IMR-90 (cell line): ENCODE data around the gene DDX39A. TPM values are rescaled to one million over a fixed set of nuclear protein-coding genes. Genes with fewer than 3 reads are reported as not detected.

Experiments
- ATAC-seq: fragments of 200-7000 bp; cut with Tn5 transposase; 2 replicates; pipeline ENCODE4 v1.9.1; 2020; ENCODE audit warnings: low read depth, mild to moderate bottlenecking, moderate library complexity
- BruUV-seq: library from RNA; stranded (reverse); fragments of 400-500 nt; replicated peaks from 2 replicates; lab custom pipeline; 2021; lab: Mats Ljungman, UMichigan
- CTCF ChIA-PET: fragments of 300-600 bp; formaldehyde crosslinking; extraction: SDS; loops from one replicate; lab custom pipeline; 2021; ENCODE audit warnings: antibody characterized with exemption; lab: Yijun Ruan, JAX
- POLR2A ChIA-PET: fragments of 300-600 bp; sonication (Branson Sonifier 250); formaldehyde crosslinking; loops from one replicate; lab custom pipeline; 2022; ENCODE audit warnings: antibody characterized with exemption; ENCODE audit not compliant: unreplicated experiment; lab: Charles Lee
- DNase-seq: peaks from one replicate; pipeline ENCODE4 v3.0.0; 2013
- H2AFZ ChIP-seq: replicated peaks from 2 replicates; pipeline ENCODE3; 2013; ENCODE audit warnings: low read length, mild to moderate bottlenecking; ENCODE audit not compliant: poor library complexity
- H2AK5ac ChIP-seq: 2 replicates; pipeline ENCODE4 v1.6.1; 2013; ENCODE audit warnings: low read depth, low read length, inconsistent platforms
- H2AK9ac ChIP-seq: replicated peaks from 2 replicates; pipeline ENCODE3; 2013; ENCODE audit warnings: mild to moderate bottlenecking, low read depth, low read length, moderate library complexity; ENCODE audit not compliant: poor library complexity
- H2BK120ac ChIP-seq: 2 replicates; pipeline ENCODE4 v1.6.1; 2013; ENCODE audit warnings: low read depth, low read length, inconsistent platforms
- H2BK15ac ChIP-seq: 3 replicates; pipeline ENCODE4 v1.6.1; 2013; ENCODE audit warnings: low read depth, low read length, inconsistent platforms
- H2BK20ac ChIP-seq: 2 replicates; pipeline ENCODE4 v1.6.1; 2013; ENCODE audit warnings: low read depth, mild to moderate bottlenecking, inconsistent platforms, low read length, moderate library complexity
- H2BK5ac ChIP-seq: 2 replicates; pipeline ENCODE4 v1.6.1; 2013; ENCODE audit warnings: mild to moderate bottlenecking, low read depth, low read length, inconsistent platforms; ENCODE audit not compliant: poor library complexity, severe bottlenecking
- H3K14ac ChIP-seq: replicated peaks from 2 replicates; pipeline ENCODE4 v1.6.1; 2013; ENCODE audit warnings: low read depth, low read length, inconsistent platforms
- H3K18ac ChIP-seq: 2 replicates; pipeline ENCODE4 v1.6.1; 2013; ENCODE audit warnings: low read depth, low read length, control low read depth
- H3K23ac ChIP-seq: 2 replicates; pipeline ENCODE4 v1.6.1; 2013; ENCODE audit warnings: low read depth, low read length, inconsistent platforms
- H3K27ac ChIP-seq: 2 replicates; pipeline ENCODE4 v1.5.1; 2013; ENCODE audit warnings: mild to moderate bottlenecking, control low read depth, low read length; ENCODE audit not compliant: insufficient read depth
- H3K27me3 ChIP-seq: 2 replicates; pipeline ENCODE4 v1.6.1; 2013; ENCODE audit warnings: low read length; ENCODE audit not compliant: control insufficient read depth, insufficient read depth
- H3K36me3 ChIP-seq: 2 replicates; pipeline ENCODE4 v1.6.1; 2013; ENCODE audit warnings: low read length, mixed read lengths; ENCODE audit not compliant: control insufficient read depth, insufficient read depth
- H3K4ac ChIP-seq: 2 replicates; pipeline ENCODE4 v1.6.1; 2013; ENCODE audit warnings: low read depth, low read length, inconsistent platforms
- H3K4me1 ChIP-seq: 2 replicates; pipeline ENCODE4 v1.6.1; 2013; ENCODE audit warnings: low read length, mixed read lengths; ENCODE audit not compliant: control insufficient read depth, insufficient read depth
- H3K4me2 ChIP-seq: 2 replicates; pipeline ENCODE4 v1.6.1; 2013; ENCODE audit warnings: low read depth, mild to moderate bottlenecking, control low read depth, low read length, moderate library complexity
- H3K4me3 ChIP-seq: 2 replicates; pipeline ENCODE4 v1.5.1; 2013; ENCODE audit warnings: low read depth, mild to moderate bottlenecking, control low read depth, low read length, moderate library complexity; ENCODE audit not compliant: insufficient read depth
- H3K56ac ChIP-seq: 2 replicates; pipeline ENCODE4 v1.6.1; 2013; ENCODE audit warnings: low read length, inconsistent platforms; ENCODE audit not compliant: insufficient read depth; ENCODE audit errors: extremely low read depth
- H3K79me1 ChIP-seq, 2 experiments: 2 replicates each; pipeline ENCODE4 v1.6.1; 2013; ENCODE audit warnings: low read length in 2 of 2, inconsistent platforms in 1 of 2, low read depth in 1 of 2
- H3K9ac ChIP-seq: 2 replicates; pipeline ENCODE4 v1.6.1; 2013; ENCODE audit warnings: low read depth, low read length, control low read depth
- H3K9me1 ChIP-seq: 2 replicates; pipeline ENCODE4 v1.6.1; 2013; ENCODE audit warnings: low read length, inconsistent platforms; ENCODE audit not compliant: insufficient read depth
- H3K9me3 ChIP-seq: 2 replicates; pipeline ENCODE4 v1.6.1; 2013; ENCODE audit warnings: low read length; ENCODE audit not compliant: control insufficient read depth, insufficient read depth
- H4K20me1 ChIP-seq: 2 replicates; pipeline ENCODE4 v1.6.1; 2013; ENCODE audit warnings: low read length, inconsistent platforms; ENCODE audit not compliant: insufficient read depth
- H4K5ac ChIP-seq: 2 replicates; pipeline ENCODE4 v1.6.1; 2013; ENCODE audit warnings: mild to moderate bottlenecking, low read depth, low read length, control low read depth
- H4K8ac ChIP-seq, 2 experiments: 2 replicates each; pipeline ENCODE4 v1.6.1; 2013; ENCODE audit warnings: low read depth in 2 of 2, low read length in 2 of 2, control low read depth in 1 of 2, inconsistent platforms in 1 of 2
- H4K91ac ChIP-seq: 2 replicates; pipeline ENCODE4 v1.6.1; 2013; ENCODE audit warnings: low read depth, low read length, inconsistent platforms; ENCODE audit not compliant: insufficient read depth
- MAZ ChIP-seq: IDR thresholded peaks from 2 replicates; pipeline ENCODE4 v1.6.1; 2012; ENCODE audit warnings: low read depth, mild to moderate bottlenecking, low read length, improper control_type of control experiment, moderate library complexity, borderline replicate concordance
- SMC3 ChIP-seq: fragments of 150-350 bp; IDR thresholded peaks from 2 replicates; pipeline ENCODE4 v1.6.1; 2016; ENCODE audit warnings: low read depth, mild to moderate bottlenecking, antibody characterized with exemption, low read length, moderate library complexity
- WGBS, 2 experiments: methylation state at CpG; one replicate each; pipeline versions ENCODE4 v1.1.5 to v1.1.7; 2013; ENCODE audit warnings: missing lambda C conversion rate in 2 of 2; ENCODE audit not compliant: insufficient read length in 1 of 2; ENCODE audit errors: extremely low coverage in 2 of 2; 5-methylcytosine and 5-hydroxymethylcytosine counted together
- dilution Hi-C: fragments of 300-500 bp; cut with HindIII; formaldehyde crosslinking; loops from one replicate; pipeline ENCODE4 v1.14.3; 2018; ENCODE audit warnings: low sequenced_read_pairs; ENCODE audit not compliant: unreplicated experiment
- in situ Hi-C: fragments of 300-500 bp; cut with MboI; formaldehyde crosslinking; loops from 3 replicates; pipeline ENCODE4 v1.14.3; 2019; ENCODE audit warnings: low sequenced_read_pairs, inconsistent platforms, mixed read lengths
- intact Hi-C: fragments of 100-400 bp; cut with micrococcal nuclease; formaldehyde crosslinking; loops from 2 replicates; pipeline ENCODE4 v1.10.0; 2022
- polyA plus RNA-seq, 3 experiments: library from polyadenylated mRNA; depleted of rRNA; stranded (reverse); fragments of >200 nt; gene quantifications; 2 replicates each; pipeline ENCODE4 v1.2.3, GENCODE V29; 2012; ENCODE audit warnings: low replicate concordance in 1 of 3
- total RNA-seq: library from RNA; depleted of rRNA; stranded (reverse); fragments of >200 nt; gene quantifications from 2 replicates; pipeline ENCODE4 v1.2.3, GENCODE V29; 2012
- TF ChIP-seq, protein P1 (sequence below): conservative IDR thresholded peaks from 2 replicates; pipeline ENCODE4 v1.5.1; 2012; ENCODE audit warnings: mild to moderate bottlenecking, low read depth, low read length, improper control_type of control experiment

The DDX39A gene
- total and polyA plus RNA-seq, 2 of the 4 experiments (the other 2 are of a cell fraction): 82.5 to 83.0 TPM

DNA sequence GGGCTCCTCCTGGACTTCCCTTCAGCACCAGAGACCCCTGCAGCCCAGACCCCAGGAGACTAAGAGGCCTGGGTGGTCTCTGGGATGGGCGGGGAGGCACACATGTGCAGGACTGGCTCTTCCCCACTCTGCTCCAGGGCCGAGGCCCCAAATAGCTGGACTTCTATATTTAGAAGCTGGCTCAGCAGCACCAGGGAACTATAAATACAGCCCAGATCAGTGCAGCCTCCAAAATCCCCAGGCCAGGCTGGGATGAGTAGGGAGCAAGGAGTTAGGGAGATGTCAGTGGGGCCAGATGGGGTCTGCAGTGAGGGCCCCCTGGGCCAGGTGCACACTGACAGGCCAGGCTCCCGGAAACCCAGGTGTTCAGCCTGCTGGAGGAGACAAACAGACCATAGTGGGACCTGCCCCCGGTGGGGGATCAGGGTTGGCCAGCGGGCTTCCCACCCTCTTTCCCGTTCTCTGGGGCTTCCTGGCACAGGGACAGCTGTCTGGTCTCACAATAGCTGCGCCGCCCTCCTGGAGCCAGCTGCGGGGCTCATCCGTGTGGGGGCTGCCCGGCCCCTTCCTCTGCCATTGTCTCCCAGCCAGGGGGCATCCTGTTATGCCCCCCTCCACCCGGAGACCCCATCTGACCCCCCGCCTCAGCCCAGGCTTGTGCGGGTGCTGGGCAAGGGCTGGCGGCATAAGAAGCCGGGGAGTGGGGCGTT, 43.4 kb downstream of the DDX39A start:
- TF ChIP-seq MAZ: no peak
- no peak for TF ChIP-seq SMC3
- TF ChIP-seq, protein P1, sequence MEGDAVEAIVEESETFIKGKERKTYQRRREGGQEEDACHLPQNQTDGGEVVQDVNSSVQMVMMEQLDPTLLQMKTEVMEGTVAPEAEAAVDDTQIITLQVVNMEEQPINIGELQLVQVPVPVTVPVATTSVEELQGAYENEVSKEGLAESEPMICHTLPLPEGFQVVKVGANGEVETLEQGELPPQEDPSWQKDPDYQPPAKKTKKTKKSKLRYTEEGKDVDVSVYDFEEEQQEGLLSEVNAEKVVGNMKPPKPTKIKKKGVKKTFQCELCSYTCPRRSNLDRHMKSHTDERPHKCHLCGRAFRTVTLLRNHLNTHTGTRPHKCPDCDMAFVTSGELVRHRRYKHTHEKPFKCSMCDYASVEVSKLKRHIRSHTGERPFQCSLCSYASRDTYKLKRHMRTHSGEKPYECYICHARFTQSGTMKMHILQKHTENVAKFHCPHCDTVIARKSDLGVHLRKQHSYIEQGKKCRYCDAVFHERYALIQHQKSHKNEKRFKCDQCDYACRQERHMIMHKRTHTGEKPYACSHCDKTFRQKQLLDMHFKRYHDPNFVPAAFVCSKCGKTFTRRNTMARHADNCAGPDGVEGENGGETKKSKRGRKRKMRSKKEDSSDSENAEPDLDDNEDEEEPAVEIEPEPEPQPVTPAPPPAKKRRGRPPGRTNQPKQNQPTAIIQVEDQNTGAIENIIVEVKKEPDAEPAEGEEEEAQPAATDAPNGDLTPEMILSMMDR: no peak
- Histone ChIP-seq H2BK5ac (no peak overlapping the region), H4K5ac (no peak overlapping the region), H3K4me2 (no peak overlapping the region), H3K56ac (no peak overlapping the region), H3K4ac (no peak overlapping the region), H3K4me1 (peaks cover 6% of the 10 kb centered on the region; the same call in 1 of the 2 replicates), H4K8ac (peak overlapping the region in 1 of 2 experiments; percentile 5; a peak in 1 of 4 replicates), H3K4me3 (no peak overlapping the region), H2BK15ac (no peak overlapping the region), H3K9me1 (no peaks in the 10 kb centered on the region), H3K9me3 (no peaks in the 10 kb centered on the region), H3K27ac (no peak overlapping the region), H2AFZ (peak overlapping the region; percentile 92), H2BK20ac (no peak overlapping the region), H2AK9ac (peak overlapping the region; percentile 42), H2AK5ac (no peak overlapping the region), H3K23ac (no peak overlapping the region), H4K91ac (no peak overlapping the region), H3K14ac (0 out of 2 replicates have a peak overlapping the region, but pooled peaks have one; percentile 51), H3K36me3 (no peaks in the 10 kb centered on the region), H2BK120ac (no peak overlapping the region), H3K79me1 (no peaks in the 10 kb centered on the region), H3K18ac (no peak overlapping the region), H3K27me3 (no peaks in the 10 kb centered on the region), H4K20me1 (no peaks in the 10 kb centered on the region), H3K9ac (no peak overlapping the region)
- intact Hi-C loops: no loop called here
- ChIA-PET POLR2A (no interaction called here), CTCF (no interaction called here)
- ATAC-seq (peak; percentile 83), DNase-seq (peak; percentile 22)
- WGBS, 2 experiments: 61% methylated on average over 8 of the region's 17 CpGs; no CpG with 5 or more reads in 1 of the 2 experiments
- BruUV-seq: no TSS peak
- in situ Hi-C loops: no loop called here
- dilution Hi-C loops: no loop called here
